GM12892 (cell line): ENCODE results near the gene ABHD10.
"Not testable (repeated sequence)": the region's sequence is repeated elsewhere in the genome, so short reads cannot be mapped to it uniquely, and the experiment has no call there.

Experiments
- DNase-seq: peaks from one replicate; pipeline ENCODE4 v3.0.0; 2011; ENCODE audit not compliant: insufficient read length
- FAIRE-seq: peaks from 2 replicates; lab custom pipeline; 2011; peaks lifted over from hg19 to GRCh38; lab: Jason Lieb, UNC
- POLR2A ChIP-seq: IDR thresholded peaks from 2 replicates; pipeline ENCODE4 v1.6.1; 2011; ENCODE audit warnings: low read depth, low read length, control low read depth
- POLR2AphosphoS5 ChIP-seq: IDR thresholded peaks from 2 replicates; pipeline ENCODE4 v1.6.1; 2011; ENCODE audit warnings: low read depth, low read length, control low read depth
- TAF1 ChIP-seq: IDR thresholded peaks from 2 replicates; pipeline ENCODE4 v1.6.1; 2011; ENCODE audit warnings: low read depth, mild to moderate bottlenecking, control low read depth, low read length, borderline replicate concordance

The ABHD10 gene

GRCh38 chr3:112017091-112017490 is 38.3 kb downstream of the ABHD10 start:
- FAIRE-seq, result no peak

GRCh38 chr3:112018712-112019111 is 39.9 kb downstream of the ABHD10 start:
- TF ChIP-seq TAF1 (no peak), POLR2A (no peak), POLR2AphosphoS5 (no peak)
- DNase-seq (no peak), FAIRE-seq (no peak)

More at GRCh38 chr3:112017091-112017490, 38.3 kb downstream of the ABHD10 start:
- DNase-seq, result no peak
- no peak for TF ChIP-seq POLR2AphosphoS5
- no peak for TF ChIP-seq POLR2A
- TF ChIP-seq TAF1, result no peak

- no peak for FAIRE-seq
- no peak for DNase-seq
- TF ChIP-seq POLR2AphosphoS5, result no peak
- TF ChIP-seq TAF1, result no peak
- no peak for TF ChIP-seq POLR2A
These were observed 40.9 kb downstream of the ABHD10 start for GRCh38 chr3:112019716-112020115.

- DNase-seq, result no peak
- peak; percentile 21 for FAIRE-seq
- TF ChIP-seq TAF1, result no peak
- no peak for TF ChIP-seq POLR2AphosphoS5
- no peak for TF ChIP-seq POLR2A
These were observed 41.9 kb downstream of the ABHD10 start for GRCh38 chr3:112020674-112021085.

GRCh38 chr3:112027142-112027541 is 48.3 kb downstream of the ABHD10 start:
- TF ChIP-seq TAF1 (no peak), POLR2A (no peak), POLR2AphosphoS5 (no peak)
- no peak for DNase-seq
- FAIRE-seq, result no peak

GRCh38 chr3:112027826-112028225 is 49.0 kb downstream of the ABHD10 start:
- no peak for DNase-seq
- FAIRE-seq, result no peak
- TF ChIP-seq POLR2AphosphoS5 (no peak), POLR2A (no peak), TAF1 (no peak)

- no peak for FAIRE-seq
- DNase-seq, result no peak
- TF ChIP-seq POLR2A (no peak), POLR2AphosphoS5 (no peak), TAF1 (no peak)
These were observed 52.1 kb downstream of the ABHD10 start for GRCh38 chr3:112030901-112031300.

- no peak for DNase-seq
- no peak for FAIRE-seq
- TF ChIP-seq POLR2A, result no peak
- TF ChIP-seq POLR2AphosphoS5, result no peak
- no peak for TF ChIP-seq TAF1
These were observed 53.4 kb downstream of the ABHD10 start for GRCh38 chr3:112032098-112032731.

- DNase-seq (no peak), FAIRE-seq (no peak)
- TF ChIP-seq TAF1, result no peak
- TF ChIP-seq POLR2A, result no peak
- TF ChIP-seq POLR2AphosphoS5, result no peak
These were observed 55.6 kb downstream of the ABHD10 start, which contains the start of gene TMPRSS7 for GRCh38 chr3:112034436-112034835. Gene TMPRSS7, plus strand, starts transcription at chr3:112034736. Its CDS starts 110 bp downstream, at chr3:112034846.

- no peak for FAIRE-seq
- TF ChIP-seq TAF1 (no peak), POLR2A (no peak), POLR2AphosphoS5 (no peak)
- DNase-seq, result no peak
These were observed 56.4 kb downstream of the ABHD10 start for GRCh38 chr3:112035241-112035640.

- FAIRE-seq, DNase-seq: not testable (repeated sequence)
These were observed 58.4 kb downstream of the ABHD10 start for GRCh38 chr3:112037194-112037593.

GRCh38 chr3:112038863-112039262 is 60.0 kb downstream of the ABHD10 start:
- no peak for TF ChIP-seq TAF1
- no peak for DNase-seq
- FAIRE-seq, result no peak
